ENCODE data around the gene NCKAP5. TPM values are rescaled to one million over a fixed set of nuclear protein-coding genes. Genes with fewer than 3 reads are reported as not detected.

NCKAP5 gene
- total and polyA plus RNA-seq, 9 of the 15 experiments (the other 6 are each of a cell fraction or from before 2014, with no cell fraction given) = not detected

- WGBS (ENCODE audit: insufficient coverage, low coverage, missing lambda C conversion rate) = 0% methylated on average over 1 of the region's 1 CpG
- Histone ChIP-seq H3K9ac (ENCODE audit: insufficient read depth in 1 of 2, low read depth in 2 of 2, low read length in 2 of 2) (no peak overlapping the region), H3K27ac (ENCODE audit: extremely low read depth, low read depth, low read length) (no peak overlapping the region), H3K27me3 (ENCODE audit: control insufficient read depth in 2 of 2, insufficient read depth in 2 of 2, low read length in 2 of 2) (no peaks in the 10 kb centered on the region), H3K9me3 (replicated peaks; ENCODE audit: control insufficient read depth, insufficient read depth, low read depth, low read length) (no peaks in the 10 kb centered on the region), H3K9me1 (ENCODE audit: control insufficient read depth, insufficient read depth, low read length) (no peaks in the 10 kb centered on the region), H2AFZ (ENCODE audit: low read depth, low read length) (no peak overlapping the region), H3K4me2 (ENCODE audit: insufficient read depth, low read length) (no peak overlapping the region), H3K36me3 (ENCODE audit: control insufficient read depth, insufficient read depth, low read length) (no peaks in the 10 kb centered on the region), H3K4me1 (replicated peaks in 1 of 2; ENCODE audit: control insufficient read depth in 2 of 2, insufficient read depth in 2 of 2, low read length in 2 of 2) (no peaks in the 10 kb centered on the region), H3K4me3 (no peak overlapping the region), H4K20me1 (replicated peaks; ENCODE audit: control insufficient read depth, insufficient read depth, low read length) (no peaks in the 10 kb centered on the region), H3K79me2 (ENCODE audit: control insufficient read depth, insufficient read depth, low read length) (no peaks in the 10 kb centered on the region)
- FAIRE-seq (no peak), ATAC-seq (no peak), DNase-seq (ENCODE audit: extremely low read depth in 1 of 4, low spot score in 3 of 4) (no peak)
- POLR2A ChIA-PET = no interaction called here
- CTCF ChIA-PET (ENCODE audit: low intra/inter-chr PET ratio) = no interaction called here
- in situ Hi-C loops (cut with MboI) (no loop called here), intact Hi-C loops (cut with micrococcal nuclease) (no loop called here)
- BruUV-seq (replicated peaks) = no TSS peak
- no peak for TF ChIP-seq SRF (CRISPR knock-in tag; IDR thresholded peaks at IDR 0.05)
- no peak for TF ChIP-seq RBBP5 (IDR thresholded peaks at IDR 0.05; ENCODE audit: borderline replicate concordance, insufficient read depth, low read length, poor library complexity, severe bottlenecking)
- no peak for TF ChIP-seq JUNB (CRISPR knock-in tag; conservative IDR thresholded peaks at IDR 0.05)
- TF ChIP-seq ZC3H11A (IDR thresholded peaks at IDR 0.05; ENCODE audit: low read depth, low read length) = no peak
- no peak for TF ChIP-seq ARHGAP35 (IDR thresholded peaks at IDR 0.05; ENCODE audit: partially characterized antibody)
- TF ChIP-seq TRIM28 (IDR thresholded peaks at IDR 0.05) = no peak
- no peak for TF ChIP-seq ZNF347 (CRISPR knock-in tag; IDR thresholded peaks at IDR 0.05; ENCODE audit: low read depth)
- TF ChIP-seq PYGO2 (tag; IDR thresholded peaks at IDR 0.05) = no peak
- TF ChIP-seq MED1 (CRISPR knock-in tag; IDR thresholded peaks at IDR 0.05; ENCODE audit: borderline replicate concordance) = no peak
- no peak for TF ChIP-seq NFRKB (IDR thresholded peaks at IDR 0.05; ENCODE audit: low read depth)
- TF ChIP-seq SMAD3 (CRISPR knock-in tag; conservative IDR thresholded peaks at IDR 0.05) = no peak
- TF ChIP-seq MIER1 (IDR thresholded peaks at IDR 0.05; ENCODE audit: low read depth) = no peak
- no peak for TF ChIP-seq SRSF1 (IDR thresholded peaks at IDR 0.05; ENCODE audit: low read depth, low read length)
- no peak for TF ChIP-seq ZNF785 (CRISPR knock-in tag; IDR thresholded peaks at IDR 0.05)
- no peak for TF ChIP-seq NFIX (CRISPR knock-in tag; IDR thresholded peaks at IDR 0.05; ENCODE audit: low read depth)
- TF ChIP-seq RBM25 (IDR thresholded peaks at IDR 0.05; ENCODE audit: low read depth, low read length, severe bottlenecking) = no peak
- no peak for TF ChIP-seq POLR3G (IDR thresholded peaks at IDR 0.05; ENCODE audit: extremely low read depth, insufficient read length, insufficient replicate concordance)
- no peak for TF ChIP-seq FOXJ3 (CRISPR knock-in tag; IDR thresholded peaks at IDR 0.05)
- TF ChIP-seq NBN (IDR thresholded peaks at IDR 0.05; ENCODE audit: low read depth) = no peak
These were observed 448.0 kb downstream of the NCKAP5 start for GRCh38 chr2:133120310-133120709.

All from K562 (cell line).